ES-I3 (cell line): ENCODE results near the gene WDHD1.
"Not testable (repeated sequence)": the region's sequence is repeated elsewhere in the genome, so short reads cannot be mapped to it uniquely, and the experiment has no call there.

ENCODE experiments used
- H3K36me3 ChIP-seq: 2 replicates; pipeline ENCODE4 v1.6.1; 2013; ENCODE audit warnings: mild to moderate bottlenecking, low read length, control low read depth, moderate library complexity; ENCODE audit not compliant: insufficient read depth
- H3K4me1 ChIP-seq: 2 replicates; pipeline ENCODE4 v1.6.1; 2013; ENCODE audit warnings: mild to moderate bottlenecking, control low read depth, low read length; ENCODE audit not compliant: insufficient read depth
- H3K9ac ChIP-seq: 2 replicates; pipeline ENCODE4 v1.6.1; 2013; ENCODE audit warnings: low read depth, mild to moderate bottlenecking, low read length, moderate library complexity
- H3K9me3 ChIP-seq: 2 replicates; pipeline ENCODE4 v1.6.1; 2013; ENCODE audit warnings: mild to moderate bottlenecking, low read length, moderate library complexity; ENCODE audit not compliant: control insufficient read depth, insufficient read depth

Gene WDHD1

GRCh38 chr14:55026793-55027561 is at the start of gene WDHD1, which contains the start of gene SOCS4:
Gene WDHD1, minus strand, starts transcription at chr14:55027099. Its CDS starts 312 bp downstream, at chr14:55026787.
Gene SOCS4, plus strand, starts transcription at chr14:55027236. Its CDS starts 15,806 bp downstream, at chr14:55043042.
- Histone ChIP-seq H3K9ac (peak within 1 kb of the TSS; percentile 86), H3K9me3 (no peaks in the 10 kb centered on the region), H3K36me3 (peaks cover 9% of the 10 kb centered on the region), H3K4me1 (peaks cover 30% of the 10 kb centered on the region)

- H3K36me3 ChIP-seq: no peaks in the 10 kb centered on the region
- H3K9ac ChIP-seq: no peak overlapping the region
- peaks cover 11% of the 10 kb centered on the region for H3K4me1 ChIP-seq
- no peaks in the 10 kb centered on the region for H3K9me3 ChIP-seq
Observed at GRCh38 chr14:55075628-55076175, 48.8 kb upstream of the WDHD1 start.

GRCh38 chr14:55074662-55075061 is 47.8 kb upstream of the WDHD1 start:
- Histone ChIP-seq H3K9ac (no peak overlapping the region), H3K9me3 (no peaks in the 10 kb centered on the region), H3K4me1 (peaks cover 11% of the 10 kb centered on the region), H3K36me3 (no peaks in the 10 kb centered on the region)

- H3K9ac ChIP-seq: no peak overlapping the region
- no peaks in the 10 kb centered on the region for H3K9me3 ChIP-seq
- peaks cover 11% of the 10 kb centered on the region for H3K4me1 ChIP-seq
- H3K36me3 ChIP-seq: no peaks in the 10 kb centered on the region
Observed at GRCh38 chr14:55073856-55074255, 47.0 kb upstream of the WDHD1 start.

- Histone ChIP-seq H3K9ac (no peak overlapping the region), H3K4me1 (peaks cover 11% of the 10 kb centered on the region), H3K36me3 (no peaks in the 10 kb centered on the region), H3K9me3 (no peaks in the 10 kb centered on the region)
Observed at GRCh38 chr14:55071870-55072640, 45.2 kb upstream of the WDHD1 start.

- Histone ChIP-seq H3K9me3 (no peaks in the 10 kb centered on the region), H3K9ac (no peak overlapping the region), H3K4me1 (peaks cover 11% of the 10 kb centered on the region), H3K36me3 (no peaks in the 10 kb centered on the region)
Observed at GRCh38 chr14:55070981-55071411, 44.1 kb upstream of the WDHD1 start.

- H3K9ac ChIP-seq: no peak overlapping the region
- H3K36me3 ChIP-seq: peaks cover 13% of the 10 kb centered on the region
- H3K9me3 ChIP-seq: no peaks in the 10 kb centered on the region
- H3K4me1 ChIP-seq: no peaks in the 10 kb centered on the region; the same call in 1 of the 2 replicates
Observed at GRCh38 chr14:55066223-55066622, 39.3 kb upstream of the WDHD1 start.

GRCh38 chr14:55065411-55065810 is 38.5 kb upstream of the WDHD1 start:
- Histone ChIP-seq H3K9me3 (no peaks in the 10 kb centered on the region), H3K4me1 (no peaks in the 10 kb centered on the region; the same call in 1 of the 2 replicates), H3K9ac (no peak overlapping the region), H3K36me3 (peaks cover 13% of the 10 kb centered on the region)

- H3K9me3 ChIP-seq, H3K4me1 ChIP-seq, H3K9ac ChIP-seq: not testable (repeated sequence)
- H3K36me3 ChIP-seq: peaks cover 13% of the 10 kb centered on the region
Observed at GRCh38 chr14:55064896-55065295, 38.0 kb upstream of the WDHD1 start.

- no peaks in the 10 kb centered on the region for H3K9me3 ChIP-seq
- no peak overlapping the region for H3K9ac ChIP-seq
- H3K36me3 ChIP-seq: peaks cover 17% of the 10 kb centered on the region
- H3K4me1 ChIP-seq: no peaks in the 10 kb centered on the region
Observed at GRCh38 chr14:55062517-55063351, 35.8 kb upstream of the WDHD1 start.

GRCh38 chr14:55059333-55059732 is 32.4 kb upstream of the WDHD1 start:
- H3K9me3 ChIP-seq: no peaks in the 10 kb centered on the region
- no peak overlapping the region for H3K9ac ChIP-seq
- peaks cover 17% of the 10 kb centered on the region for H3K36me3 ChIP-seq
- H3K4me1 ChIP-seq: no peaks in the 10 kb centered on the region

- H3K4me1 ChIP-seq: peaks cover 10% of the 10 kb centered on the region
- H3K9me3 ChIP-seq: no peaks in the 10 kb centered on the region
- H3K36me3 ChIP-seq: peaks cover 11% of the 10 kb centered on the region
- H3K9ac ChIP-seq: no peak overlapping the region
Observed at GRCh38 chr14:55057919-55058318, 31.0 kb upstream of the WDHD1 start.

- peaks cover 7% of the 10 kb centered on the region; the same call in 1 of the 2 replicates for H3K36me3 ChIP-seq
- no peaks in the 10 kb centered on the region for H3K9me3 ChIP-seq
- peaks cover 11% of the 10 kb centered on the region for H3K4me1 ChIP-seq
- no peak overlapping the region for H3K9ac ChIP-seq
Observed at GRCh38 chr14:55054098-55054497, 27.2 kb upstream of the WDHD1 start.

- Histone ChIP-seq H3K36me3 (peaks cover 7% of the 10 kb centered on the region; the same call in 1 of the 2 replicates), H3K9ac (no peak overlapping the region)
Observed at GRCh38 chr14:55053500-55053899, 26.6 kb upstream of the WDHD1 start.

More at GRCh38 chr14:55053500-55053899, 26.6 kb upstream of the WDHD1 start:
- H3K4me1 ChIP-seq: peaks cover 11% of the 10 kb centered on the region
- no peaks in the 10 kb centered on the region for H3K9me3 ChIP-seq
